ENCODE measurements around the gene GJB6. TPM values are rescaled to one million over a fixed set of nuclear protein-coding genes. Genes with fewer than 3 reads are reported as not detected.

GJB6 gene
- total and polyA plus RNA-seq, 5 donors from 2014 or later = 3.9 to 13.8 (median 5.6) TPM

DNA sequence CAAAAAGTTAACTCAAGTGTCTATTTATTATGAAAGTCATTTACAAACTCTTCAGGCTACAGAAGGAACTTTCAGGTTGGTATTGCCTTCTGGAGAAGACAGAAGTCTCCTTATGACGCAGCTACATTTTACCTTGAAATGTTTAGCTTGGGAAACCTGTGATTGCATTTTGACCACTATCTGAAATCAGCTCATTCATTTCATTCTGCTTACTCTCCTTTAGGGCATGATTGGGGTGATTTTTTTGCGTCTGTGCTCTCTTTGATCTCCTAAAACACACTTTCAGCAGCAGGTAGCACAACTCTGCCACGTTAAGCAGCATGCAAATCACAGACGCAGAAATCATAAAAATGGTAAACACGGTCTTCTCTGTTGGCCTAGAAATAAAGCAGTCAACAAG, 9.6 kb downstream of the GJB6 start:
- no peak for ATAC-seq (ENCODE audit: low read depth in 2 of 2)
- Mint-ChIP-seq H3K27ac (peak overlapping the region in 1 of 3 donors; percentile 20), H3K4me3 (no peak overlapping the region), H3K4me1 (peaks cover 11 to 13% (median 12%) of the 10 kb centered on the region in 4 donors), H3K9me3 (peaks cover 0 to 2% (median 0%) of the 10 kb centered on the region in 7 donors), H3K36me3 (no peaks in the 10 kb centered on the region), H3K27me3 (peaks cover 10% of the 10 kb centered on the region)
- Histone ChIP-seq H3K27ac (ENCODE audit: insufficient read depth, low read length, poor library complexity, severe bottlenecking) (no peak overlapping the region), H3K36me3 (ENCODE audit: control insufficient read depth, insufficient read depth, low read length) (no peaks in the 10 kb centered on the region), H3K4me3 (ENCODE audit: low read depth, low read length) (no peak overlapping the region), H3K27me3 (ENCODE audit: control insufficient read depth, insufficient read depth, low read length) (no peaks in the 10 kb centered on the region), H3K9me3 (ENCODE audit: control insufficient read depth in 2 of 2, low read length in 2 of 2) (no peaks in the 10 kb centered on the region), H3K4me1 (ENCODE audit: control insufficient read depth, insufficient read depth, low read length, poor library complexity, severe bottlenecking) (no peaks in the 10 kb centered on the region)
- DNase-seq = no peak

DNA sequence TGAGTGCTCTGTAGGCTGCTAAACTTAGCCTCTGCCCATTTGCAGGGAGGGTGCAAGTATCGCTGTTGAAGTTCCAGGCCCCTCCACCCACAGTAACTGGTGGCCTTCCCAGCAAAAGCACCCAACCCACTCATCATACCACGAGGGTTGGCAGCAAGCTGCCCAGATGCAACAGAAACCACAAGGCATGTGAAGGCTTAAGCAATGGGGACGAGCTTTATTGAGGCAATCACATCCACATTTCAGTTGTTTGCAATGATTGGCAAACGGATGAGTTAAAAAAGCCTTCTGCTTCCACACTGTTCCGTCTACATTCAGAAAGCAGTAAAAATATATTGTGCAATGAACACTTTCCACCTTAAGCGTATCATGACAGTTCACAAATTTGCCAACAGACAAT, 10.3 kb downstream of the GJB6 start:
- no peaks in the 10 kb centered on the region for H3K4me1 ChIP-seq (ENCODE audit: control insufficient read depth, insufficient read depth, low read length, poor library complexity, severe bottlenecking)
- no peaks in the 10 kb centered on the region for H3K36me3 ChIP-seq (ENCODE audit: control insufficient read depth, insufficient read depth, low read length)
- no peak overlapping the region for H3K4me3 Mint-ChIP-seq
- no peak overlapping the region for H3K27ac Mint-ChIP-seq
- no peaks in the 10 kb centered on the region for H3K9me3 ChIP-seq (ENCODE audit: control insufficient read depth in 2 of 2, low read length in 2 of 2)
- no peak overlapping the region for H3K27ac ChIP-seq (ENCODE audit: insufficient read depth, low read length, poor library complexity, severe bottlenecking)
- H3K9me3 Mint-ChIP-seq = no peaks in the 10 kb centered on the region
- no peaks in the 10 kb centered on the region for H3K27me3 ChIP-seq (ENCODE audit: control insufficient read depth, insufficient read depth, low read length)
- no peak for DNase-seq
- no peak for ATAC-seq (ENCODE audit: low read depth in 2 of 2)
- H3K27me3 Mint-ChIP-seq = peaks cover 17% of the 10 kb centered on the region
- H3K4me1 Mint-ChIP-seq = peaks cover 11 to 13% (median 12%) of the 10 kb centered on the region in 4 donors
- H3K36me3 Mint-ChIP-seq = no peaks in the 10 kb centered on the region
- no peak overlapping the region for H3K4me3 ChIP-seq (ENCODE audit: low read depth, low read length)

DNA sequence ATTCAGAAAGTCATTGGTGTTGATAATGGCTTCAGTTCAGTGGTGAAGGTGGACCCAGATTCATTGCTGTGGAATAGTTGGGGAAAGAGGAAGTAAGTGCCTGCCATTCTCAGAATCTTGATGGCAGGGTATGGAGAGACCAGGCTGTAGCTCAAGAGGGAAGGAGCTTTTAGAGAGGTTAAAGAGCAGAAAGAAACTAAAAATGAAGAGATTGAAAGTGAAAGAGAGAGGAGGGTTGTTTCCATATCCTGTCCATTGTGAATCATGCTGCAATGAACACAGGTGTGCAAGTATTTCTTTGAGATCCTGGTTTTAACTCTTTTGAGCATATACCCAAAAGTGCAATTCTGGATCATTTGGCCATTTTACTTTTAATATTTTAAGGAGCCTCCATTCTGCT, 12.5 kb downstream of the GJB6 start:
- H3K36me3 ChIP-seq (ENCODE audit: control insufficient read depth, insufficient read depth, low read length) = no peaks in the 10 kb centered on the region
- H3K27me3 ChIP-seq (ENCODE audit: control insufficient read depth, insufficient read depth, low read length) = peaks cover under 1% of the 10 kb centered on the region
- H3K9me3 Mint-ChIP-seq = peaks cover 0 to 1% (median 0%) of the 10 kb centered on the region in 7 donors
- DNase-seq = peak in 1 of 3 donors; percentile 76
- peak; percentile 61 to 69 for ATAC-seq (ENCODE audit: low read depth in 2 of 2)
- H3K4me1 Mint-ChIP-seq = peaks cover 11 to 13% (median 12%) of the 10 kb centered on the region in 4 donors
- peak overlapping the region; percentile 58 for H3K27ac ChIP-seq (ENCODE audit: insufficient read depth, low read length, poor library complexity, severe bottlenecking)
- H3K4me3 Mint-ChIP-seq = peak overlapping the region in 1 of 4 donors; percentile 3
- H3K9me3 ChIP-seq (ENCODE audit: control insufficient read depth in 2 of 2, low read length in 2 of 2) = no peaks in the 10 kb centered on the region
- H3K4me1 ChIP-seq (ENCODE audit: control insufficient read depth, insufficient read depth, low read length, poor library complexity, severe bottlenecking) = no peaks in the 10 kb centered on the region
- peak overlapping the region in 1 of 3 donors; percentile 83 for H3K27ac Mint-ChIP-seq
- no peaks in the 10 kb centered on the region for H3K36me3 Mint-ChIP-seq
- peak overlapping the region; percentile 37 for H3K4me3 ChIP-seq (ENCODE audit: low read depth, low read length)
- H3K27me3 Mint-ChIP-seq = peaks cover 21% of the 10 kb centered on the region

DNA sequence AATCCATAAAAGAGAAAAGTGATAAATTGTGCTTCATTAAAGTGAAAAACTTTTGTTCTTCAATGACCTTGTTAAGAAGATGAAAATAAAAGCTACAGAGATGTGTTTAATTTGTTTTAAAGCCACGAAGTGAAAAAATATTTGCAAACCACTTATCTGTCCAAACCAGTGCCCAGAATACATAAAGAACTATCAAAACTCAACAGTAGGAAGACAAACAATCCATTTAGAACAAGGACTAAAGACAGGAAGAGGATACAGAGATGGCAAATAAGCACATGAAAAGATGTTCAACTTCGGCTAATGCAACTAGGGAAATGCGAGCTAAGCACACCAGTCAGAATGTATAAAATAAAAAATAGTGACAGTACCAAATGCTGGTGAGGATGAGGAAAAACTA, 15.0 kb downstream of the GJB6 start:
- ATAC-seq (ENCODE audit: low read depth in 2 of 2) = no peak
- H3K27ac Mint-ChIP-seq = no peak overlapping the region
- no peaks in the 10 kb centered on the region for H3K36me3 Mint-ChIP-seq
- Histone ChIP-seq H3K27me3 (ENCODE audit: control insufficient read depth, insufficient read depth, low read length) (peaks cover 8% of the 10 kb centered on the region), H3K4me3 (ENCODE audit: low read depth, low read length) (no peak overlapping the region), H3K4me1 (ENCODE audit: control insufficient read depth, insufficient read depth, low read length, poor library complexity, severe bottlenecking) (no peaks in the 10 kb centered on the region), H3K27ac (ENCODE audit: insufficient read depth, low read length, poor library complexity, severe bottlenecking) (no peak overlapping the region), H3K9me3 (ENCODE audit: control insufficient read depth in 2 of 2, low read length in 2 of 2) (no peaks in the 10 kb centered on the region), H3K36me3 (ENCODE audit: control insufficient read depth, insufficient read depth, low read length) (no peaks in the 10 kb centered on the region)
- peaks cover 0 to 7% (median 0%) of the 10 kb centered on the region in 7 donors for H3K9me3 Mint-ChIP-seq
- H3K4me1 Mint-ChIP-seq = peaks cover 11 to 13% (median 12%) of the 10 kb centered on the region in 4 donors
- H3K27me3 Mint-ChIP-seq = peaks cover 28% of the 10 kb centered on the region
- no peak overlapping the region for H3K4me3 Mint-ChIP-seq
- no peak for DNase-seq

DNA sequence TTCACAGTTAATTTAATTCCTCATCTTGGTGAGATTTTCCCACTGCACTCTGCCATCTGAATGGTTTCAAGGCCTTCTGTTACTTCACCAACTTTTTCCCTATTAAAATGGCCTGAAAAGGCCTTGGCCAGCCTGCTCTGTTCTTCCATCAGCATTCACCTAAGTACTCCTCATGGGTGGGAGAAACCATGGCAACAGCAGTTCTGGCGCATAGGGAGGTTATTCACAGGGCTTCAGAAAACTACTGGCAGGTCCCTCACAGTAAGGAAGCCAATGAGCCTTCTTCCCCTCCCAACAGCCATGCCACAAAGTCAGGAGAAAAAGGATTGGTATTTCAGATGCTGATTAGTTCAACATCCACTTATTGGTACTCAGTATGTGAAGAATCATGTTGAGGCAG, 22.2 kb downstream of the GJB6 start:
- Histone ChIP-seq H3K27me3 (ENCODE audit: control insufficient read depth, insufficient read depth, low read length) (peaks cover 15% of the 10 kb centered on the region), H3K36me3 (ENCODE audit: control insufficient read depth, insufficient read depth, low read length) (no peaks in the 10 kb centered on the region), H3K4me3 (ENCODE audit: low read depth, low read length) (no peak overlapping the region), H3K4me1 (ENCODE audit: control insufficient read depth, insufficient read depth, low read length, poor library complexity, severe bottlenecking) (no peaks in the 10 kb centered on the region), H3K9me3 (ENCODE audit: control insufficient read depth in 2 of 2, low read length in 2 of 2) (no peaks in the 10 kb centered on the region), H3K27ac (ENCODE audit: insufficient read depth, low read length, poor library complexity, severe bottlenecking) (no peak overlapping the region)
- Mint-ChIP-seq H3K27me3 (peaks cover 33% of the 10 kb centered on the region), H3K4me3 (no peak overlapping the region), H3K4me1 (no peaks in the 10 kb centered on the region), H3K9me3 (peaks cover 0 to 7% (median 0%) of the 10 kb centered on the region in 7 donors), H3K27ac (no peak overlapping the region), H3K36me3 (no peaks in the 10 kb centered on the region)
- no peak for ATAC-seq (ENCODE audit: low read depth in 2 of 2)
- no peak for DNase-seq

DNA sequence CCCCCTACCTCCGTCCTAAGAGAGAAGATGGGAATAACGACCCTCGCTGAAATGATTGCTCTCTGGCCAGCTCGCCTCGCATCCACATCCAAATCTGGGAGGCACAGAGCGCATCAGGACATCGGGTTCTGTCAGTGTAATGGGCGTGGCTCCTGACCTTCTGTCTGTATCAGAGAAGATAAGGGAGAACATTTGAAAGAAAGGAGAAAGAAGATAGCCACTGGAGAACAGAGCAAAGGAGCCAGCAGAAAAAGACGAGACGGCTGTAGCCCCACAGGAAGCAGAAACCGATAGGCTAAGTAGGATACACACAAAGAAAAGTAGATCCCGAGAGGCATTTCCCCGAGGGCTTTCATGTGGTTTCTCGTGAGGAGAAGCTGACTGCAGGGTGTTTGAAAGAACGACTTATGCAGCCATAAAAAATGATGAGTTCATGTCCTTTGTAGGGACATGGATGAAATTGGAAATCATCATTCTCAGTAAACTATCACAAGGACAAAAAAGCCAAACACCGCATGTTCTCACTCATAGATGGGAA, 25.4 kb downstream of the GJB6 start:
- Histone ChIP-seq H3K4me3 (ENCODE audit: low read depth, low read length) (no peak overlapping the region), H3K27me3 (ENCODE audit: control insufficient read depth, insufficient read depth, low read length) (peaks cover 12% of the 10 kb centered on the region), H3K4me1 (ENCODE audit: control insufficient read depth, insufficient read depth, low read length, poor library complexity, severe bottlenecking) (no peaks in the 10 kb centered on the region), H3K9me3 (ENCODE audit: control insufficient read depth in 2 of 2, low read length in 2 of 2) (peaks cover 0 to 4% of the 10 kb centered on the region in 2 experiments), H3K36me3 (ENCODE audit: control insufficient read depth, insufficient read depth, low read length) (no peaks in the 10 kb centered on the region), H3K27ac (ENCODE audit: insufficient read depth, low read length, poor library complexity, severe bottlenecking) (no peak overlapping the region)
- no peak for DNase-seq
- H3K27me3 Mint-ChIP-seq = peaks cover 26% of the 10 kb centered on the region
- peaks cover 0 to 4% (median under 1%) of the 10 kb centered on the region in 7 donors for H3K9me3 Mint-ChIP-seq
- H3K36me3 Mint-ChIP-seq = no peaks in the 10 kb centered on the region
- peak overlapping the region in 1 of 3 donors; percentile 4 for H3K27ac Mint-ChIP-seq
- H3K4me3 Mint-ChIP-seq = no peak overlapping the region
- ATAC-seq (ENCODE audit: low read depth in 2 of 2) = no peak
- no peaks in the 10 kb centered on the region for H3K4me1 Mint-ChIP-seq

DNA sequence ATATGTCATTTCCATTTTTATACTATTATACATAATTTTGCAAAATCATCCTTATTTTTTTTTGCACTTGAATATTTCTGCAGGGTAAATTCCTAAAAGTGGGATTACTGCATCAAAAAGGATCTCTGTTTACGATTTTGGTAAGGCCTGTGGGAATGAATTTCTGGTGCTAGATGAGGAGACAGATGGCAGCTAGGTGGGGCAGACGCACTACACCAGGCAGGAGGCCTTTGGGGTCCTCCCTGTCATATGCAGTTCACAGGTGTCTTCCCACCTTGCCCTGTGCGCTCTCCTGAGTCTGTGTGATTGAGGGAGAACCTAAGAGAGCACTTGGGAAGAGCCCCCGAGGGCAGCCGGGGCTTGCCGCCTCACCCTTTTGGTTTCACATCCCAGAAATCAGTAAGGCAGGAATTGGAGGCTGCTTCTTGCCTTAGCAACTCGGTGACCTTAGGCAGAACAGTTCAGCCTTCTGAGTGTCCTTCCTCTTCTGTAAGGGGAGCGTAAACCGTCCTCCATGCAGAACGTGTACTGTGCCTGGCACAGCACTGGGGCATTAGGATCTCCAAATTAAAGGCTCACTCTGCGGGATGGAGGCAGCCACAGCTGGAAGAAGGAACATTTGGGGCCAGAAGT, 25.9 kb downstream of the GJB6 start:
- Histone ChIP-seq H3K9me3 (ENCODE audit: control insufficient read depth in 2 of 2, low read length in 2 of 2) (peaks cover 0 to 4% of the 10 kb centered on the region in 2 experiments), H3K27ac (ENCODE audit: insufficient read depth, low read length, poor library complexity, severe bottlenecking) (no peak overlapping the region), H3K27me3 (ENCODE audit: control insufficient read depth, insufficient read depth, low read length) (peaks cover 15% of the 10 kb centered on the region), H3K36me3 (ENCODE audit: control insufficient read depth, insufficient read depth, low read length) (no peaks in the 10 kb centered on the region), H3K4me1 (ENCODE audit: control insufficient read depth, insufficient read depth, low read length, poor library complexity, severe bottlenecking) (no peaks in the 10 kb centered on the region), H3K4me3 (ENCODE audit: low read depth, low read length) (no peak overlapping the region)
- DNase-seq (no peak), ATAC-seq (ENCODE audit: low read depth in 2 of 2) (no peak)
- no peaks in the 10 kb centered on the region for H3K4me1 Mint-ChIP-seq
- no peak overlapping the region for H3K27ac Mint-ChIP-seq
- peaks cover 0 to 8% (median 1%) of the 10 kb centered on the region in 7 donors for H3K9me3 Mint-ChIP-seq
- H3K4me3 Mint-ChIP-seq = no peak overlapping the region
- H3K36me3 Mint-ChIP-seq = no peaks in the 10 kb centered on the region
- peaks cover 24% of the 10 kb centered on the region for H3K27me3 Mint-ChIP-seq

DNA sequence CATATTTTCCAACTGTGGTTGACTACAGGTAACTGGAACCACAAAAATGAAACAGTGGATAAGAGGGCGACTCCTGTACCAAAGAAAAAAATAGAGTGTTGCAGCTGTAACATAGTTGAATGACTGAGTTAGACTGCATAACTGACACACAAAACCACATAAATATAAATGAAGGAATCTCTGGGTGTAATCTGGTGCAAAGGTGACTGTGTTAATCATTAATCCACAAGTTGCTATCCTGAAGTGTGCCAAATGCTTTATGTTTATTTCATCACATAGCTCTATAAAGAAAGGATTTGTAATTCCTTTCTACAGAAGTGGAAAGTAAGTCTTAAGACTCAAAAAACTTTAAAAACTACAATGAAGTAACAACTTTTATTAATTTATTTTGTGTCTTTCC, 33.3 kb downstream of the GJB6 start:
- Mint-ChIP-seq H3K9me3 (peaks cover 0 to 8% (median 0%) of the 10 kb centered on the region in 7 donors), H3K4me3 (no peak overlapping the region), H3K36me3 (no peaks in the 10 kb centered on the region), H3K27me3 (peaks cover 79% of the 10 kb centered on the region), H3K4me1 (peaks cover 0 to 14% (median 12%) of the 10 kb centered on the region in 4 donors), H3K27ac (no peak overlapping the region)
- peaks cover 56% of the 10 kb centered on the region for H3K27me3 ChIP-seq (ENCODE audit: control insufficient read depth, insufficient read depth, low read length)
- H3K27ac ChIP-seq (ENCODE audit: insufficient read depth, low read length, poor library complexity, severe bottlenecking) = no peak overlapping the region
- no peaks in the 10 kb centered on the region for H3K36me3 ChIP-seq (ENCODE audit: control insufficient read depth, insufficient read depth, low read length)
- DNase-seq (no peak), ATAC-seq (ENCODE audit: low read depth in 2 of 2) (no peak)
- no peak overlapping the region for H3K4me3 ChIP-seq (ENCODE audit: low read depth, low read length)
- H3K4me1 ChIP-seq (ENCODE audit: control insufficient read depth, insufficient read depth, low read length, poor library complexity, severe bottlenecking) = peaks cover 8% of the 10 kb centered on the region
- H3K9me3 ChIP-seq (ENCODE audit: control insufficient read depth in 2 of 2, low read length in 2 of 2) = peaks cover 0 to 4% of the 10 kb centered on the region in 2 experiments
